Astrocyte of the cerebellum (primary cell): ENCODE results near the gene TERB1.
"Not testable (repeated sequence)": the region's sequence is repeated elsewhere in the genome, so short reads cannot be mapped to it uniquely, and the experiment has no call there.

Experiments used
- DNase-seq: peaks from one replicate; pipeline ENCODE4 v3.0.0-alpha.2; 2011; ENCODE audit warnings: low read depth
- H3K4me3 ChIP-seq: 2 replicates; pipeline ENCODE4 v1.5.1; 2011; ENCODE audit warnings: mild to moderate bottlenecking, low read depth, low read length, moderate library complexity
- in situ Hi-C: cut with HindIII; loops from 2 replicates; pipeline ENCODE4 v1.10.0; 2017; ENCODE audit warnings: low sequenced_read_pairs
- TF ChIP-seq, protein P1 (sequence below): IDR thresholded peaks from 2 replicates; pipeline ENCODE4 v1.5.1; 2012; ENCODE audit warnings: low read length, low read depth, moderate library complexity, mild to moderate bottlenecking; ENCODE audit errors: missing control alignments

Gene TERB1

DNA sequence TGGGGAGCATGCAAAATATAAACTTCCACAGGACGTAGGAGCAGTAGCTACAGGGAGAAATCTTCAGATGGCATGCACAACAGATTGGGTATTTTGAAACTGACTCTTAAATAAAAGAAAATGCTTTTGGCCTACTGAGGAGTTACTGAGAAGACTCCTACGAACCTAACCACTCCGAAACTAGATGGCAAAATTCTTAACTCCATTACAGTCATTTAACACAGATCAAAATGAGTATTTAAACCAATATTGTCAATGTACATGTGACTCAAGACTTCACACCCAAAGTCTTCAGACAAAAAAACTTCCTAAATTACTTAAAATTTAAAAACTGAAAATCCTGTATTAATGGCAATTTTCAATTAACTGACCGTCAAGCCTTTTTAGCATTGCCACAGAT, 8.4 kb upstream of the TERB1 start:
- TF ChIP-seq, protein P1, sequence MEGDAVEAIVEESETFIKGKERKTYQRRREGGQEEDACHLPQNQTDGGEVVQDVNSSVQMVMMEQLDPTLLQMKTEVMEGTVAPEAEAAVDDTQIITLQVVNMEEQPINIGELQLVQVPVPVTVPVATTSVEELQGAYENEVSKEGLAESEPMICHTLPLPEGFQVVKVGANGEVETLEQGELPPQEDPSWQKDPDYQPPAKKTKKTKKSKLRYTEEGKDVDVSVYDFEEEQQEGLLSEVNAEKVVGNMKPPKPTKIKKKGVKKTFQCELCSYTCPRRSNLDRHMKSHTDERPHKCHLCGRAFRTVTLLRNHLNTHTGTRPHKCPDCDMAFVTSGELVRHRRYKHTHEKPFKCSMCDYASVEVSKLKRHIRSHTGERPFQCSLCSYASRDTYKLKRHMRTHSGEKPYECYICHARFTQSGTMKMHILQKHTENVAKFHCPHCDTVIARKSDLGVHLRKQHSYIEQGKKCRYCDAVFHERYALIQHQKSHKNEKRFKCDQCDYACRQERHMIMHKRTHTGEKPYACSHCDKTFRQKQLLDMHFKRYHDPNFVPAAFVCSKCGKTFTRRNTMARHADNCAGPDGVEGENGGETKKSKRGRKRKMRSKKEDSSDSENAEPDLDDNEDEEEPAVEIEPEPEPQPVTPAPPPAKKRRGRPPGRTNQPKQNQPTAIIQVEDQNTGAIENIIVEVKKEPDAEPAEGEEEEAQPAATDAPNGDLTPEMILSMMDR, result no peak
- H3K4me3 ChIP-seq, result no peak overlapping the region
- in situ Hi-C loops, result no loop called here
- no peak for DNase-seq

DNA sequence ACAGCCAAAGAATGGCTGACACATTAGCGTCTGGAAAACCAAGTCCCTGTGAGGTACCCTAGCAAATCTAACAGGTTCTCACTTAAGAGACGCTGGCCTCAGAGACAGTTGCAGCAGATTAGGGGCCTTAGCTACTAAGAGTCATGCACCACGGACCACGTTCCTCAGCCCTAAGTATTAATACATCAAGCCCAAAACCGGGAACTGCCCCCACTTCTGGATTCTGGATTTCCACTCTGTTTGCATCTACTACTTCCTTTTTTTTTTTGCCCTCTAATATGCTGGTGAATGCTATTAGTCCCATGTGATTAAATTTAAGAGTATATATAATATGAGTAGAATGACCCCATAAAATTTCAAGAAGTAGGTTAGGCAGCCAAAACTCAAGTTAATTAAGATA, 775 bp upstream of the TERB1 start:
- in situ Hi-C loops, result no loop called here
- no peak for DNase-seq
- TF ChIP-seq, protein P1, result no peak
- no peak overlapping the region for H3K4me3 ChIP-seq

DNA sequence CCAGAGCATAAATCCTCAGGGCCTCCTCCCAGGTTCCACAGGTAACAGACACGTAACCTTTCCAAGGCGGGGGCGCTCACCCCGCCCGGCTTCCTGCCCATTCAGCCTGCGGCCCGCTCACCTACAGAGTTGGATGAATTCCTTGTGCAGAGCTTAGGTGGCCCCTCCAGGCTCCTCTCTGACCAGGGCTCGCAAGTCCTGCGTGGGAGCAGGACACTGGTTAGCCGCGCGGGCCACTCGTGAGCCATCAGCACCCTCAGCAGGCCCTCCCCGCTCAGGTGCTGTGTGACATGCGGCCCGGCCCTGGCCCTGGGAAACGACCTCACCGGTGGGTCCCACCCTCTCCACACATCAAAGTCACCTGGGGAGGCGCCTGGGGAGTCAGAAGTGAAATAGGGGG, 528 bp downstream of the TERB1 start:
- TF ChIP-seq, protein P1, result no peak
- in situ Hi-C loops, result no loop called here
- no peak overlapping the region for H3K4me3 ChIP-seq
- no peak for DNase-seq

DNA sequence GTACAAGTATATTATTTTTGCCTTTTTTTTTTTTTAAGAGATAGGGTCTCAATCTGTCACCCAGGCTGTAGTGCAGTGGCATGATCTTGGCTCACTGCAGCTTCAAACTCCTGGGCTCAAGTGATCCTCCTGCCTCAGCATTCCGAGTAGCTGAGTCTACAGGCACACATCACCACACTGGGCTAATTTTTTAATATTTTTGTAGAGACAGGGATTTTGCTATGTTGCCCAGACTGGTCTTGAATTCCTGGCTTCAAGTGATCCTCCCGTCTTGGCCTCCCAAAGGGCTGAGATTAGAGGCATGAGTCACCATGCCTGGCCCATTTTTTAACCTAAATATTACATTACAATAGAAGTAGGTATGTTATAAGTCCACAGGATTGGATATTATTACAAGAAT, 3.2 kb downstream of the TERB1 start:
- in situ Hi-C loops, result no loop called here
- DNase-seq, result no peak
- TF ChIP-seq, protein P1, result no peak
- H3K4me3 ChIP-seq, result no peak overlapping the region

DNA sequence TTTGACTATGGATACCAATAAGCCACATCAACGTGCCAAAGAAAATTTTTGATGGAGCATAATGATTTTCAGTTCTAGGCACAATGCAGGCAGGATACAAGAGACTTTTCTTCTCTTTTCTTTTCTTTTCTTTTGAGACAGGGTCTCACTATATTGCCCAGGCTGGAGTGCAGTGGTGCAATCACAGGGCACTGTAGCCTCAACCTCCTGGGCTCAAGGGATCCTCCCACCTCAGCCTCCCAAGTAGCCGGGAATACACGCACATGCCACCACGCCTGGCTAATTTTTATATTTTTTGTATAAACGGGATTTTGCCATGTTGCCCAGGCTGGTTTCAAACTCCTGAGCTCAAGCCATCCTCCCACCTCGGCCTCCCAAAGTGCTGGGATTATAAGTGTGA, 7.4 kb downstream of the TERB1 start:
- DNase-seq, H3K4me3 ChIP-seq, in situ Hi-C loops: not testable (repeated sequence)

DNA sequence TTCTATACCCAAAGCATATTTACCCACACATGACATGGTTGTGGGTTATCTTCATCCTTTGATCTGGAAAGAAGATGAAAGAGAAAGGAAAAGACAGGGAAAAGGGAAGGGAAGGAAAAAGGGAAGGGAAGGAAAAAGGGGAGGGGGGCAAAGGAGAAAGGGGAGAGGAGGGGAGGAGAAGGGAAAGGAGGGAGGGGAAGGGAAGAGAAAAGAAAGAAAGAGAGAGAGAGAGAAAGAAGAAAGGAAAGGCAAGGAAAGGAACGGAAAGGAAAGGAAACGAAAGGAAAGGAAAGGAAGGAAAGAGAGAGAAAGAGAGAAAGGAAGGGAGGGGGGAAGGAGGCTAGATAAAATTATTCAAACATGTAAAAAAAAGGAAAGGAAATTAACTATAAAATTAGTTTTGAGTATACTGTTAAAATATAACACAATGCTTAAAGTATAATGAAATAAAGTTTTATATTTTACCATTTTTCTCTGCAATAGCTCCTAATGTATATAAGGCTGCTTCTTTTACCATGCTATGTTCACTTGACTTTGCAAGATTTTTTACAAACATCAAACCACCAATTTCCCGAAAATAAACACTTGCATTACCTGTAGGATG, 11.2 kb downstream of the TERB1 start:
- in situ Hi-C loops, result no loop called here
- no peak overlapping the region for H3K4me3 ChIP-seq
- TF ChIP-seq, protein P1, result no peak
- DNase-seq, result no peak

DNA sequence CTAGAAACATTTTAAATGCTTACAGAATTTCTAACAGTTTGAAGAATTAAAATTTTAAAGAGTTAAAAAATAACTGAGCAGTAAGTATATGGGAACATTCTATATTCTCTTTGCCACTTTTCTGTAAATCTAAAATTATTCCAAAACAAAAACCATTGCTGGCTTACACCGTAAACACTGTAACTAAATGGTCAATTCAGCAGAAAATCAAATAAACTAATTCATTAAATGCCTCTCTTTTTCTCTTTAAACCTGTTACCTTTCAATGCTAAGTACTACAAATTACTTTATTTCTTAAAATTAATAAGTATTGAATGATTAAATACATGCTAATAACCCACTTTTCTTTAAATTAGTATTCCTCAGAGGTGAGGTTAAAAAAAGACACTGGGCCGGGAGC, 14.0 kb downstream of the TERB1 start:
- in situ Hi-C loops, result no loop called here
- no peak overlapping the region for H3K4me3 ChIP-seq
- DNase-seq, result no peak
- TF ChIP-seq, protein P1, result no peak
